Measurements from ENCODE around the gene UGT1A6. TPM values are rescaled to one million over a fixed set of nuclear protein-coding genes. Genes with fewer than 3 reads are reported as not detected.

Gene UGT1A6
- total RNA-seq, 1 experiment from 2014 or later, result 18.3 TPM

DNA sequence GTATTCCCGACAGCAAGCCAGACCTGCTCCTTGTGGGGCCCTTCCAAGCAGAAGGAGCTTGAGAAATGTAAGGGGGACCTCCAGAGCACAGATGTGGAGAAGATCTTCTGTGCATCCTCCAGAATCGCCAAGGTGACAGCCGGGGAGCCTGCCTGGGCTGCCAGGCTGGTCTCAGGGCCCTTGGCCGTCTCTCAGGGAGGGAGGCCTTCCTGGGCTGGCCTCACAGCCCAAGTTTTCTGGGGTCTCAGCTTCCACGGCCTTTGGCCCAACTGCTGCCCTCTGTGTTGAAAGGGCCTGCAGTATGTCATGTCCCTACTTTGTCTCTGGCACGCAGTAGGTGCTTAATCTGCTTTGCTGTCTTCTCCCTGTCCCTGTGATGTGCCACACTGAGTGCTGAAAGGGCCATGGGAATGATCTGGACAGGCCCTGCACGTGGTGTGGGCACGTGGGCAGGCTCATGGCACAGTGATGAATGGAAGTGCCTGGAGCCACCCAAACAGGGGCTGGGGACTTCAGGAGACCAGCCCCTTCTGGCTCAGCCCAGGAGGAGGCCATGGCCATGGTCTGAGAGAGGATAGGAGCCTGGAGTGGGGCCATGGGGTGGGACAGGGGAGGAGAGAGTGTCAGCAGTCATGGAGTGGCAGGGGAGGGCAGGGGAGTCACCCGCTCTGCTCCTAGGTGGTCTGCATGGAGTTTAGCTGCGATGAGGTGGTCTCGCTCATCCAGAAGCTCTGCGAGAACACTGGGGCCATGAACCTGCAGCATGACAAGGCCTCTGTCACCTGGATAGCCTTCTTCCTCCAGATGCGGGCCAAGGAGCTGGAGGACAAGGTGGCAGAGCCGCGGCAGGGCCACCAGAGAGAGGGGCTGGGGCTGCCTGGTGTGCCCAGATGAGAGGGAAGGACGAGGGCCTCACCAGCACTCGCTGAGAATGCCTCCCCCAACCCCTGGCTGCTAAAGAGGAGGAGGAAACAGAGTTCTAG is 126.2 kb downstream of the UGT1A6 start:
- no peak for DNase-seq (ENCODE audit: low spot score)

DNA sequence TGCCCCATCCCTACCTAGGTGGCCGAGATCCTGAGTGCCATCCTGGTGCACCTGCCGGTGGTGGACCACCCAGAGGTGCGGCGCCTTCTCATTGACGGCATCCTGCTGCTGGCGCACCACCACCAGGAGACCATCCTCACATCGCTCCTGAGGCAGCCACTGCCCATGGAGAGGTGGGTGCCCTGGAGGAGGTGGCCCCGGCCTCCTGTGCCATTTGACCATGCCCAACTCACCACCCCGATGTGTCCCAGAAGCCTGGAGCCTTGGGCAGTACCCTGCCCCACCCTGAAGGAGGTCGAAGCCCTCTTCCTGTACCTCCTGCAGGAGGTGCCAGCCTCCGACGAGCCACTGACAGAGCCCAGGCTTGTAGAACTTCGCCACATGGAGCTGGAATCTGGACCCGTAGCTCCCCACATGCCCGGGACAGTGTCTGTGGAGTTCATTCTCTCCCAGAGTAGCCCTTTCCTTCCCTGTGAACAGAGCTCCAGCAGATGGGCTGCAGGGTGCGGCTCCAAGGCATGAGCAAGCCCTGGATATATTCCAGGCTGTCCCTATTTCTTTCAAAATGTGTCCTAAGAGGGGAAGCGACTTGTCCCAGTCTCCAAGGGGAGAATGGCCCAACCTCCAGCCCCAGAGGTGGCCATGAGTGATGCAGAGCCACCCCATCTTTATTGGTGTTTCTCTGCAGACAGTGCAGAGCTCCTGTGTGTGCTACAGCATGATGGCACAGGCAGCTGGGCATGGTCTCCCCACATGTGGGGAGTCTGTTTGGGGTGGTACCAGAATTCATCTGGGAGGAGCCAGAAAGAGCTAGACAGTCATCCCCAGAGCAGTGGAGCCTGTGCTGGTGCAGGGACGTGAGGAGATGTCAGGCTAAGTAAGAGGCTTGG is 127.4 kb downstream of the UGT1A6 start:
- no peak for DNase-seq (ENCODE audit: low spot score)

GRCh38 chr2:233820774-233821105 is 128.1 kb downstream of the UGT1A6 start:
- no peak for DNase-seq (ENCODE audit: low spot score)

GRCh38 chr2:233821196-233821595 is 128.5 kb downstream of the UGT1A6 start:
- no peak for DNase-seq (ENCODE audit: low spot score)

DNA sequence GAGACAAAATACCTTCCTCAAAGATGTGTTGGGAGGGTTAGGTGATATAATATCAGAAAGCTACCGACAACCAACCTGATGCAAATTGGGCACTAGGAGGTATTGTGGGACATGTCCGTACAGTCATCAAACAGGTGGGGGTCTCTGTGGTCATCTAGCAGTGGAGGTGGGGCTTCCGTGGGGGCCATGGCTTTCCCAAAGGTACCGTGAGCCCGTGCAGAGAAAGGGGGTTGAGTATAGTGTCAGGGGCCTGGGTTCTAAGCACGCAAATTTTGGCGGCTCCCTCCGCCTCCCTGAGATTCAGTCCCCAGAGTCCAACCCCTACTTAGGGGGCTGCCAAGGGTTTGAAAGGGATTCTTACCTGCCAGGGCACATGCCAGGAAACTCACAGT is 129.0 kb downstream of the UGT1A6 start:
- DNase-seq (ENCODE audit: low spot score), result no peak

- DNase-seq (ENCODE audit: low spot score), result no peak
Measured at GRCh38 chr2:233822101-233822771, 129.5 kb downstream of the UGT1A6 start.

Other genes starting within 250 kb of the UGT1A6 start
- 20.4 and 21.8 TPM in 2 replicates for gene USP40, start 126.1 kb upstream of the UGT1A6 start, total RNA-seq (2014; rRNA removed; shearing (Covaris generic))
- gene UGT1A8, start 75.3 kb upstream of the UGT1A6 start, total RNA-seq (2014; rRNA removed; shearing (Covaris generic)), result 43.6 and 56.6 TPM in 2 replicates
- 140 and 150 TPM in 2 replicates for gene UGT1A10, start 56.4 kb upstream of the UGT1A6 start, total RNA-seq (2014; rRNA removed; shearing (Covaris generic))
- gene UGT1A9, start 21.0 kb upstream of the UGT1A6 start, total RNA-seq (2014; rRNA removed; shearing (Covaris generic)), result 3.2 and 6.7 TPM in 2 replicates
- 5.0 and 8.9 TPM in 2 replicates for gene UGT1A7, start 11.0 kb upstream of the UGT1A6 start, total RNA-seq (2014; rRNA removed; shearing (Covaris generic))
- 3.1 and 3.5 TPM in 2 replicates for gene UGT1A5, start 20.0 kb downstream of the UGT1A6 start, total RNA-seq (2014; rRNA removed; shearing (Covaris generic))
- gene UGT1A4, start 25.8 kb downstream of the UGT1A6 start, total RNA-seq (2014; rRNA removed; shearing (Covaris generic)), result 3.4 and 3.9 TPM in 2 replicates
- gene UGT1A3, start 36.2 kb downstream of the UGT1A6 start, total RNA-seq (2014; rRNA removed; shearing (Covaris generic)), result 1.2 and 1.6 TPM in 2 replicates
- gene UGT1A1, start 67.4 kb downstream of the UGT1A6 start, total RNA-seq (2014; rRNA removed; shearing (Covaris generic)), result 3.2 and 3.6 TPM in 2 replicates
- gene MROH2A, start 85.4 kb downstream of the UGT1A6 start, total RNA-seq (2014; rRNA removed; shearing (Covaris generic)), result 2.4 and 2.8 TPM in 2 replicates
- gene HJURP, start 161.6 kb downstream of the UGT1A6 start, total RNA-seq (2014; rRNA removed; shearing (Covaris generic)), result 25.8 and 28.4 TPM in 2 replicates
- not detected in 2 replicates for gene TRPM8, start 224.5 kb downstream of the UGT1A6 start, total RNA-seq (2014; rRNA removed; shearing (Covaris generic))

All from HT-29 (cell line).